Stimulated activated CD8-positive, alpha-beta memory T cell treated with anti-CD3 and anti-CD28 coated beads, Interleukin-15, amount 100 ng/mL, for 48 hours (primary cell): ENCODE data around the gene GNMT.
"Not testable (repeated sequence)": the region's sequence is repeated elsewhere in the genome, so short reads cannot be mapped to it uniquely, and the experiment has no call there.

Source experiments
- DNase-seq, 2 donors: peaks; one replicate each; pipeline ENCODE4 v3.0.0-alpha.2; 2020; ENCODE audit warnings: low read depth in 2 of 2

Gene GNMT

DNA sequence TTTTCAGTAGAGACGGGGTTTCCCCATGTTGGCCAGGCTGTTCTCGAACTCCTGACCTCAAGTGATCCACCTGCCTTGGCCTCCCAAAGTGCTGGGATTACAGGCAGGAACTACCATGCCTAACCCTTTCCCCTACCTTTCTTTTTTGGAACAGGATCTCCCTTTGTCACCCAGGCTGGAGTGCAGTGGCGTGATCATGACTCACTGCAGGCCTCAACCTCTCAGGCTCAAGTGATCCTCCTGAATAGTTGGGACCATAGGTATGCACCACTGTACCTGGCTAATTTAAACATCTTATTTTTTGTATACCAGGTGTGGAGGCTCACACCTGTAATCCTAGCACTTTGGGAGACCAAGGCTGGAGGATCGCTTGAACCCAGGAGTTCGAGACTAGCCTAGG, 19.2 kb upstream of the GNMT start:
- DNase-seq: not testable (repeated sequence)

DNA sequence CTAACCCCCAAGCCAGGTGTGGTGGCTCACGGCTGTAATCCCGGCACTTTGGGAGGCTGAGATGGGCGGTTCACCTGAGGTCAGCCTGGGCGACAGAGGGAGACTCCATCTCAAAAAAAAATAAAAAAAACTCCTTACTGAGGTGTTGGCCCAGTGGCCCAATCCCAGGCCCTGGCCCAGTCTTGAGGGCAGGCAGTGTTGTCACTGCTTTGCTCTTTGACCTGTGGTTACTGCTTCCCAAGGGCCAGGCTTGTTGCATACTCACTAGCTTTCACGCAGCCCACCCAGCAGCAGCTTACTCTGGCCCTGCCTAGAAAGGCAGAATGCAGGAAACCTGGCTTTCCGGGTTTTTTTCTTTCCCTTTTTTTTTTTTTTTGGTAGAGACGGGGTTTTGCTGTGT, 18.1 kb upstream of the GNMT start:
- DNase-seq: no peak

DNA sequence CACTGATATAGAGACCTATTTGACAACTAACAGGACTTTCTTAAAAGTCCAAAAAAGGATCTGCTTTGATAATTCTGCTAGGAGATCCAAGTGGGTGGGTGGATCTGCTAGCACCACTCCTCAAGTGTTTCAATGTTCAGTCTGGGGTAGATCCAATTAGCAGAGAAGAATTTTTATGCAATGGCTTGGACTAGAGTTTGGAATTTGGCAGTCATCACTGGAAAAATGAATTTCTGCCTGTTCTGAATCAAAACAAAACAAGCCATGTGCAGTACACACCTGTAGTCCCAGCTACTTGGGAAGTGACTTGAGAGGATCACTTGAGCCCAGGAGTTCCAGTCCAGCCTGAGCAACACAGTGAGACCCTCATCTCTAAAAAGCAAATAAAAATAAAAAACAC, 12.6 kb upstream of the GNMT start:
- no peak for DNase-seq

DNA sequence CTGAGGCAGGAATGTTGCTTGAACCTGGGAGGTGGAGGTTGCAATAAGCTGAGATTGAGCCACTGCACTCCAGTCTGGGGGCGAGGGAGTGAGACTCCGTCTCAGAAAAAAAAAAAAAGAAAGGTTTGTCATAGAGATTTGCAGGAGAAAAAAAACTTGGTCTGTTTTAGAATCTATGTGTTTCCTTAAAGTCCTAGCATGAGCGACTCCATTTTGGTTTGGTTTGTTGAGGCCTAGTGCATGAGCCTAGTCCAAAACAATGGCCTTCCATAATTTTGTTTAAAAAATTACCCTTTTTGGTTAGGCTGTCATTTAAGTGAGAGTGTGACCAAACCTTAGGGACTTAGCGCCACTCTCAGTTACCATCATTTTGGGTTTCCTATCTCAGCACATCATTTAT, 8.2 kb upstream of the GNMT start:
- DNase-seq: no peak

DNA sequence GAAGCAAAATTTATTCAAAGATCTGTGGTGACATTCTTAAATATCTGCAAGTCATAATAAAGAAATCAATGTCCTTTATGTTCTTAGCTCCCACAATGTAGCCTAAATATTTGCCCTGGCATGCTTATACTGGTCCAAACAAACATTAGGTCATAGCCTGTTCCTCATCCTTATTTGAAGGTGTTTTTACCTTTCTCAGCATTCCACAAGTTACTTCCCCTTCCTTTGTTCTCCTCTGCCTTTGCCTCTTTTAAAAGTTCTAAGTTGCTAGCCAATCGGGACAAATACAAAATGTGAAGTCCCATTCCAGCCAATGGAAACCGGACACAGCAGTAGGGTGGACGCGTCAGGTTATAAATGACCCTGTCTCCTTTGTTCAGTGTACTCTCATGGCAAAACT, 6.1 kb upstream of the GNMT start:
- DNase-seq: not testable (repeated sequence)

DNA sequence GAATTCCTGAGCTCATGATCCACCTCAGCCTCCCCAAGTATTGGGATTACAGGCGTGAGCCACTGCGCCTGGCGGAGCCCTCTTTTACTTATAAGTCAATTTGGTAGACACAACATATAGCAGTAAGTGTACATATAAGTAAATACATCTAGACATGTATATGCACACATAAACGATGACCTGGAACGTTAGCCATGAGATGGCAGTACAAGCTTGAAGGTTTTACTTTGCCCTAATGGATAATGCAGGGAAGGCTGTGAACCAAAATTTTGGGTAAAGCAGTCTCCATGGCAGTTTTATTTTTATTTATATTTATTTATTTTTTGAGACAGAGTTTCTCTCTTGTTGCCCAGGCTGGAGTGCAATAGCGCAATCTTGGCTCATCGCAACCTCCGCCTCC, 2.4 kb upstream of the GNMT start:
- DNase-seq: no peak

DNA sequence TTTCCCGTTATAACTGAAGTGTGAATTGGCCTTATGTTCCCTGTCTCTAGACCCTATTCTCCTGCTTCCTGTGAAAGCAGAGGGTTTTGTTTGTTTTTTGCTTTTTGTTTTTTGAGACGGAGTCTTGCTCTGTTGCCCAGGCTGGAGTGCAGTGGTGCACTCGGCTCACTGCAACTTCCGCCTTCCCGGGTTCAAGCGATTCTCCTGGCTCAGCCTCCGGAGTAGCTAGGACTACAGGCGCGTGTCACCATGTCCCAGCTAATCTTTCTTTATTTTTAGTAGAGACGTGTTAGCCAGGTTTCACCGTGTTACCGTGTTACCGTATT, 674 bp upstream of the GNMT start:
- no peak for DNase-seq

DNA sequence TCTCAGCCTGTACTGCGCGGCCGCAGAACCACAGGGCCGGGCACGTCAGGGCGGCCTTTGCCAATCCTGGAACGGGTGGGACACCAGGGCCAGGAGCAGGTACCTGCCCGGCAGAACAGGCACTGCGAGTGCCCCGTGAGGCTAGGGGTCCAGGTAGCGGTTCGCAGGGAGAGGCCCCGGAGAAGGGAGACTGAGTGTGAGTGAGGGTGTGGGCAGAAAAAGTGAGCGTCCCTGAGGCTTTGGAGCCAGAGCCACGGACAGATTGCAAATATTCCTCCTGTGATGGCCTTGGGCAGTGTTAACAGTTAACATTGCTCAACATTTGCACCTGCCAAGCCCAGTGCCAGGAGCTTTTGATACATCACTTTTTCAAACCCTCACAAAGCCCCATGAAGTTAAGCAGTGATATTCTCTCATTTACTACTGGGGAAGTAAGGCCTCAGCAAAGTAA, 491 bp downstream of the GNMT start:
- no peak for DNase-seq

DNA sequence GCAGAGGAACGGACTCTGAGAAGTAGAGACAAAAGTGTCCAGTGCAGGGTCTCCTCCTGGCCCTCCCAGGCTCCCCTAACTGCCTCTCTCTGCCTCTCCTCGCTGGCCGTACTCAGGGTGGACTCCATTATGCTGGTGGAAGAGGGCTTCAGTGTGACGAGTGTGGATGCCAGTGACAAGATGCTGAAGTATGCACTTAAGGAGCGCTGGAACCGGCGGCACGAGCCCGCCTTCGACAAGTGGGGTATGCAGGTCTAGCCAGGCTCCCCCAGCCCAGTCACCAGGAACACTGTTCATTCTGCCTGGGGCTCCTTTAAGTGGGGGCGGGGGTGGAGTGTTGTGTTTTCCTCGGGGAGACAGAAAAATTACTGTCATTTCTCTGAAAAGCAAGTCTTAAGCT, 1.5 kb downstream of the GNMT start:
- DNase-seq: no peak

DNA sequence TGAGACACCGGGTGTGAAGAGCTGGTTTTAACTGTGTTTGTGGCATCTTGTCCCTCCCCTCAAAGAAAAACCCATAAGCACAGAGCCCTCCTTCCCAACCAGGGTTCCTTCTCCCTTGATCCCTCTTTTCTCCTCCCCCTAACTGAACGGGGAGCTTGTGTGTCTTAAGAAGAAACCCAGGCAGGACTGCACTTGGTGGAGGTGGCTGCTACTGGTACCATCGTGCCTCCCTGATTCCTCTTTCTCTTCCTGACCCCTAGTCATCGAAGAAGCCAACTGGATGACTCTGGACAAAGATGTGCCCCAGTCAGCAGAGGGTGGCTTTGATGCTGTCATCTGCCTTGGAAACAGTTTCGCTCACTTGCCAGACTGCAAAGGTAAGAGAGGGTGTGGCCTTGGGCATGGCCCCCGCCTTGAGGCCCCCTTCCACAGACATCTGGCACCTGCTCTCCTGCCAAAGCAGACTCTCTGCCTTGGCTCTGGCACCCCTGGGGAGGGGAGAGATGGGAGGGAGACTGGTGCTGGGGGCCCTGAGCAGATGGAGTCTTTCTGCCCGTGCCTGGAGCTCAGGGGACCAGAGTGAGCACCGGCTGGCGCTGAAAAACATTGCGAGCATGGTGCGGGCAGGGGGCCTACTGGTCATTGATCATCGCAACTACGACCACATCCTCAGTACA, 2.1 kb downstream of the GNMT start:
- DNase-seq: no peak

DNA sequence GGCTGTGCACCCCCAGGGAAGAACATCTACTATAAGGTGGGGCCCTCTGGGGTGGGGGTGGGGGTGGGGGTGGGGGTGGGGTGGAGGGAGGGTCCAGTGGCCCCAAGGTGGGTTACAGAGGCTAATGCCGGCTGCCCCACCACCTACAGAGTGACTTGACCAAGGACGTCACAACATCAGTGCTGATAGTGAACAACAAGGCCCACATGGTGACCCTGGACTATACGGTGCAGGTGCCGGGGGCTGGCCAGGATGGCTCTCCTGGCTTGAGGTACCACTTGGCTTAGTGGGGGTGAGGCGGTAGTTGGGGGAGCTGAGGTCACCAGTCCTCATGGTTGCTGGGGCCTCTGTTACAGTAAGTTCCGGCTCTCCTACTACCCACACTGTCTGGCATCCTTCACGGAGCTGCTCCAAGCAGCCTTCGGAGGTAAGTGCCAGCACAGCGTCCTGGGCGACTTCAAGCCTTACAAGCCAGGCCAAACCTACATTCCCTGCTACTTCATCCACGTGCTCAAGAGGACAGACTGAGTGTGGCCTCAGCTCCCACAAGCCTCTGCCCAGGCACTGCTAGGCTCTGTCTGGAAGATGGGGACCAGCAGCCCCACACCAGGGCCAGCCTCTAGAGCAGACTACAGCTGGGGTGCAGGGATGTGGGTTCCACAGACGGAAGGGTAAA, 2.8 kb downstream of the GNMT start:
- DNase-seq: no peak

DNA sequence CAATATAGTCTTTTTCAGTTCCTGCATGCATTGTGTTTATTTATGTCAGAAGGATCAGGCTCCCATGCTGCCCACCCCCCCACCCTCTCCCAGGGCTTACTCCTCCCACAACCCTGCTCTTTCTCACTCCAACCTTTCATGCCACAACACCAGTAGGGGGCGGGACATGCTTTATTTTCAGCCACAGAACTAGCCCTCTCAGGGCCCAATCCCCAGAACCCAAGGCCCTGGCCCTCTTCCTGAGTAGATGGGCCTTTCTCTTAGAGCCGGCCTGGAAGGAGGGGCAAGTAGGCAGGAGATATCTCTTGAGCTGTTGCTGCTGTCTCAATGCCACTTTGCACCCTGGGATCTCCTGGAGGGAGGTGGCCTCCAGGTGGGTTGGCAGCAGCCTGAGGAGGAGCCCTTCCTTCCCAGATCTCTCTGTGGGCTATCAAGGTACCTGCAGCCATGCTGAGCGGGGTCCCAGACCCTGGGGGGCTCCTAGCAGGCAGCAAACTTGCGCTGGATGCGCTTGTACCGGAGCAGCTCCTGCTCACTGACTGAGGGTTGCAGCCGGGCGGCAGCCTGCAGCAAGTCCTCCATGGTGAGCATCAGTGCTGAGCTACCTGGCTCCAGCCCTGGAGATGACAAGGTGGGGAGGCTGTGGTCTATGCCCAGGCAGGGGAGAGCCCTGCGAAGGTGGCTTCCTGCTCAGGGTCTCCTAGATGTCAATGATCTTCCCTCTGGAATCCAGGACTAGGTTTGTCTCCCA, 3.5 kb downstream of the GNMT start:
- DNase-seq: no peak

DNA sequence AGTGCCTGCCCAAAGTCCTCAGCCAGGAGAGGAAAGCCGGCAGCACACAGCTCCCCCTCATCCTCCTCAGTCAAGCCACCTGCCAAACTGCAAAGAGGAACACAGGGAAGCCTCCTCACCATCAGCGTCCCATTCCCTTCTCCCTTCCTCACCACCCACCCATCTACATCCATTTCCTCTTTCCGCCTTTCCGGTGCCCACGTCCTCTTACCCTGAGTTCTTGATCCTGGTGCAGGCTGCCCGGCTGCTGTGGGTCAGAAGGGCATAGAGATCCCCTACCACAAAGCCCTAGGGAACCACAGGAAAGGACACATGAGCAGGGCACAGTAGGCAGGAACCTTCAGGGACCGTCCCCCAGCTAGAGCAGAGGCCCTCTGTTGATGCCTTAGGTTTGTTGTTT, 6.0 kb downstream of the GNMT start:
- DNase-seq: no peak

DNA sequence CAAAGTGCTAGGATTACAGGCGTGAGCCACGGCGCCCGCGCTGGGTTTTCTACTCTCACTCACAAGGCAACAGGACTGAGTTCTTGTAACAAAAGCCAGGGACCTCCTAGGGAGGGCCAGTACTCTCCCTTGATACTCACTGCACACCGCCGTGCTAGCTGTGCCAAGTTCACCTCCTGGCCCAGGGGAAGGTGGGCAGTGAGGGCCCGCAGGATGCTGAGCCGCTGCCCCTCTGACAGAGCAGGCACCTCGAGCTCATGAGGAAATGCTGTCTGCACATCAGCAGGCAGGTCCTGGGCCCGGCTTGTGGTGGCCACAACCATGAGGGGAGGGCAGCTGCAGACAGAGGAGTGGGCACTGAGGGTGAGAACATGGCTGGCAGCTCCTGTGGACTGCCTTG, 6.7 kb downstream of the GNMT start:
- no peak for DNase-seq

DNA sequence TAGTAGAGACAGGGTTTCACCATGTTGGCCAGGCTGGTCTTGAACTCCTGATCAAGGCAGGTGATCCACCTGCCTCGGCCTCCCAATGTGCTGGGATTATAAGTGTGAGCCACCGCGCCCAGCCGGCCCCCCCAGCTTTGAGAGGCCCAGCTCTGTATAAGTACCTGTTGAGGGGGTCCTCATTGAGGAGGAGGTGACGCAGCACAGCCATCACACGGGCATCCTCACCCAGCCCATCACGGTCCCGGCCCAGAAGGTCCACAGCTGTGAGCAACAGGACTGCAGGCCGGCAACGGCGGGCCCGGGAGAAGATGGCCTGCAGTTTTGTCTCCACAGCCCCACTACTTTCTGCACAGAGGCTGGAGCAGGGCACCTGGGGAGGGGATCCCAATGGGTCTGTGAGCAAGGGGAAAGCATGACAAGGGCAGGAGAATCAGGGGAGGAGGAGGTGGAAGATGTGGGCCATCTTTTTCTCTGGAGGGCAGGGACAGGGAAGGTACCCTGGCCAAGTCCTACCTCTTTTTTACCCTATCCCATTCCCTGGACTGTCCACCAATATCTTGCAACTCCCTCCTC, 7.7 kb downstream of the GNMT start:
- no peak for DNase-seq

DNA sequence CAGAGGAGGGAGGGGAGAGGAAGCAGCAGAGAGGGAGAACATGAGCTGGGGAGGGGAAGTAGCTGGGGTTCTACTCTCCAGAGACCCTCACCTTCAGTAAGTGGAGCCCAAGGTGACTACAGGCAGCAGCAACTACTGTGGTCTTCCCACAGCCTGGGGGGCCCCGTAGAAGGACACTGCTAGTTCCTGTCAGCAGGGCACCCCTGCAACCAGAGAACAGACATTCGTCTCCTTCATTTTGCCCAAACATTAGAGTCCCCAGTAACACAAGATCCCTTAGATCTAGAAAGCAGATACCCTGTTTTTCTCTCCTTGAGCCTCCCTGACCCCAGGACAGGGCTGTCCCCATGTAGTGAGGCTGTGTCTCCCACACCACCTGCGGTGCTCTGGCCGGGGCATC, 8.2 kb downstream of the GNMT start:
- DNase-seq: no peak

DNA sequence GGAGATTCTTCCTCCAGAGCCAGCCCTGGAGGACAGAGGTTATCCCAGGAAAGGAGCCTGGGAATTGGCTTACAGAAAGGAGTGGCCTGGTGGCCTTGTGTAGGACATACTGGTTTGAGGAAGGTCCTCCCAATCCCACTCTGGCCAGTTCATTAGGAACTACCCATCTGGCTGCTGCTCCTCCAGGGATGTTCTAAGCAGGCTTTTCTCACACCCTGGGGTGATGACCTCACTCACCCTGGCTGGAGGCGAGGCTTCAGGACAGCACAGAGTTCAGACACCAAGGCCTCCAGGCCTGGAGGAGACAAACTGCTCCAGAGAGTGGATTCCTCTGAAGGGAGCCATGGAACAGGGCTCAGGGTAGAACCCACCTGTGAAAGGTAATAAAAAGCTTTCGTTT, 8.9 kb downstream of the GNMT start:
- no peak for DNase-seq

DNA sequence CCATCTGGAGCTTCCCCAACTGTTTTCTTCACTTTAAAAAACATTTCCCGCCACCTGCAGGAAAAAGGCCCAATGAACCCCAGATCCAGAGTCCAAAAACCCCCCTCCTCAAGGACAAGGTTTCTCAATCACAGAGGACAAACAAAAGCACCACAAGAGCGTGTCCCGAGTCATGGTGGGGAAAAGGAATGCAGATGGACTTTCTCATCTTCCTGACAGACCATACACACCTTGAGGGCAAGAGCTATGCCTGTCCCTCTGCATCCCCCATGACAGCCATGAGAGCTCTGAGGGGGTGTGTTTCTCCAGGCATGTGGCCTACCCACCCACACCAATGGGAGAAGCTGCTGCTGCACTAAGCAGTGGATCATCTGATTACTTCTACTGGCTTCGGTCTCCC, 9.4 kb downstream of the GNMT start:
- DNase-seq: no peak

DNA sequence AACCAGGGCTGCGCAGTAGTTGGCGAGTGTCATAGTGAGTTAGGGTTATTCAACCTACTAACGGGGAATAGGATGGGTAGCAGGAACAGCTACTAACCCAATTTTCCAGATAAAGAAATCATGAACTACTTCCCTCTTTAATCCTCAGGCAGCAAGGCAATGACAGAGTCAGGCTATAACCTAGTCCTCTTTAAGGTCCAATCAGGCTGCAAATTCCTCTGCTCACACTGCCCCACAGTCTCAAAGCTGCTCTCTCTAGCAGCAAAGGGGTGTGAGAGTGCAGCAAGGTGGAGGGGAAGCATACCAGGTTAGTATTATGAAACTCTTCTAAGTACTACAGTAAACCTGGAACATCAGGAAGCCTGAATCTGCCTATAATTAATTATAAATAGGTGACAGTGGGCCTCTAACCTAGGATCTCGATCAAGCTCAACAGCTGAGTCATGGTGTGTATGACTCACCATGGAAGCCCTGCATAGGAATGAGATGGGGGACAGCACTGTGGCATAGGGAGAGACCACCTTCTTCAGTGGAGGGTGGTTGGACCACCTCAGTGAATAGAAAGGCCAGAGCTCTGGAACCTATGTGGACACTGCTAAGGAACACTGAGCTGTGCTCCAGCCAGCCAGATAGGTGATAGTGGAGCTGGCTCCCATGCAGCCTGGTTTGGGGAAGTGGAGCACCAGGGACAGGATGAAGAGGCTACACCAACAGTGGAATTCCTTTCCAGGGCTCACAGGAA, 10.5 kb downstream of the GNMT start:
- DNase-seq: no peak

DNA sequence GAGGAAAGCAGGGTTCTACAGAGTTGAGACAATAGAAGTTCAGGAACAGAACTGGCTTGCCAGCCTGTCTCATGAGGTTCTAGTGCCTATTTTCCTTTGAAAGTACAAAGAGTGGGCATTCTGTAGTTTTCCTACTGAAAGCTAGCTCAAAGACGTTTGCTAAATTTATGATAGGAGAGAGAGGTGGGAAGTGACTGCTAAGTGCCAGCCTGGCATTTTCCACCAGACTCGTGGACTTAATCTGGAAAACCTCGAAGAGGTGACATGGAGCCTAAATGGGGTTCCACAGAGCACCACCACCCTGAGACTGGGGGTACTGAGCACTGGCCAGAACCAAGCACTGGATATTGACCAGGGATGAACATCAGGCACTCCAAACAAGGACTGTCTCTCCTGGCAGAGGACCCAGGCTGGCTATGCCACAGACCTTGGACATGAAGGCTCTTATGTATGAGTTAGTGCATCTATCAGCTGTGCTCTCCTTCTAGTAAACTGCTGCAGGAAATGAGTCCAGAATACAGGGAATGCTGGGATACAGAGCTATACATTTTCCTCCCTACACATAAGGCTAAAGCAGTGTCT, 11.3 kb downstream of the GNMT start:
- DNase-seq: no peak

DNA sequence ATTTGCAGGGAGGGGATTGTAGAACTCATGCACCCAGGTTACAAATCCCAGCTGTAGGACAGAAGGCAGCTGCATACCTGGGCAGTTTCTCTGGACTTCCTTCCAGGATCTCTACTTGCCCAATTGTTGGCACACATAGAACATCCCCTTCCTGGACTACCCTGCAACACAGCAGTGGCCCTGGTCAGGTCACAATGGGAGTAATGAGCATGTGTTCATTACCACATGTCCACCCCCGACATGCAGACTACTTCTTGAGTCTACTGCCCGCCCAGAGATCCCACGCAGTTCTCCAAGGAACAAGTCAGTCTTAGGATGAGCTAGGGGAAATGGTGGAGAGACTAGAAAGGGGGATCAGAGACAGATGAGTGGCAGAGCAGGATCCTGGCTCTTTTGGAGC, 13.4 kb downstream of the GNMT start:
- DNase-seq: no peak
